HUES48 (cell line): ENCODE results near the gene A2M.
"Not testable (repeated sequence)": the region's sequence is repeated elsewhere in the genome, so short reads cannot be mapped to it uniquely, and the experiment has no call there.

Experiments
- H3K27ac ChIP-seq: one replicate; pipeline ENCODE4 v1.7.0; 2013; ENCODE audit warnings: low read depth, low read length, inconsistent platforms
- H3K27me3 ChIP-seq: 2 replicates; pipeline ENCODE4 v1.6.1; 2013; ENCODE audit warnings: mild to moderate bottlenecking, low read length; ENCODE audit not compliant: control insufficient read depth, insufficient read depth
- H3K36me3 ChIP-seq: 2 replicates; pipeline ENCODE4 v1.6.1; 2013; ENCODE audit warnings: low read length; ENCODE audit not compliant: control insufficient read depth, insufficient read depth
- H3K4me1 ChIP-seq: 2 replicates; pipeline ENCODE4 v1.6.1; 2013; ENCODE audit warnings: mild to moderate bottlenecking, low read length; ENCODE audit not compliant: control insufficient read depth, insufficient read depth
- H3K4me3 ChIP-seq: 2 replicates; pipeline ENCODE4 v1.5.1; 2013; ENCODE audit warnings: mild to moderate bottlenecking, low read depth, low read length
- H3K9ac ChIP-seq: 2 replicates; pipeline ENCODE4 v1.6.1; 2013; ENCODE audit warnings: mild to moderate bottlenecking, low read depth, low read length, moderate library complexity
- H3K9me3 ChIP-seq: 2 replicates; pipeline ENCODE4 v1.6.1; 2013; ENCODE audit warnings: low read length; ENCODE audit not compliant: control insufficient read depth, insufficient read depth

Gene A2M

DNA sequence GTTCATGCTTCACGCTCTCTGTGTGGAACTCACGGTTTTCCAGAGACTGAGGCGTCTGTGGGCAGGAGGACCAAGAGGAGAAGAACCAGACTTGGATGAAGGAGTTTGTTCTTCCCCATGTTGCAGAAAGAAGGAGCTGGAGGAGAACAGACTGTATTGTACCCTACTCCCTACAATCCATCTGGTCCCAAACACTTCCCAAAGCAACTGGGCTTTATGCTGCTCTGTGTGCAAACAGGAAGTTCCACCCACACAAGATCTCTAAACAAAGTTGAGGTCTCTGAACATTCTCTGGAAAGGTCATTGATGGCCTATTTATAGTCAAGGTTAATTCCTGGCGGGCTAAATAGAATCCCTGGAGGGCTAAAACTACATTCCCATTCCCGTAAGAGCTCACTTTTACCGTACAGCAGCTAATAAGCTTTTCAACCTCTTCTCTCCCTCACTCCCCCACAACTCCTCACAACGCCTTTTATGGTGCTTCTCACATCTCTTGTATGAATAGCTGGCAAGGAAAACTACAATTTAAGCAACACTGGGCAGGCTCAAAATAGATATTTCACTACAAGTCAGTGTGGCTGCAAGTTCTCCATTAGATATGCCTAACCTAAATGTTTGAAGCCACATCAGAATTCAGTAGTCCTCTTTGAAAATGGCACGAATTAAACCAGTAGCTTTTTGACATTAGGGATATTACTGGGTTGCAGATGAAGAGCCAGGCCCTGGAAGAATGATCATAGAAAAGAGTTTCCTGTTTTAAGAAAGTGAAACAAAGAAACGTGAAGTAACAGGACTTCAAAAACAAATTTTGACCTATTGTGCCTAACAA is at the start of gene A2M:
TSS of gene A2M (minus strand) at position 189 of the 829 bp plus-strand sequence. CDS start at position 119, 70 bp downstream.
- no peaks in the 10 kb centered on the region for H3K9me3 ChIP-seq
- H3K9ac ChIP-seq, result no peak within 1 kb of the TSS
- no peak within 1 kb of the TSS for H3K4me3 ChIP-seq
- no peak within 1 kb of the TSS for H3K27ac ChIP-seq
- H3K27me3 ChIP-seq, result no peaks in the 10 kb centered on the region
- 0 out of 2 replicates have a peak, but pooled peaks cover 8% of the 10 kb centered on the region for H3K4me1 ChIP-seq
- no peaks in the 10 kb centered on the region for H3K36me3 ChIP-seq

DNA sequence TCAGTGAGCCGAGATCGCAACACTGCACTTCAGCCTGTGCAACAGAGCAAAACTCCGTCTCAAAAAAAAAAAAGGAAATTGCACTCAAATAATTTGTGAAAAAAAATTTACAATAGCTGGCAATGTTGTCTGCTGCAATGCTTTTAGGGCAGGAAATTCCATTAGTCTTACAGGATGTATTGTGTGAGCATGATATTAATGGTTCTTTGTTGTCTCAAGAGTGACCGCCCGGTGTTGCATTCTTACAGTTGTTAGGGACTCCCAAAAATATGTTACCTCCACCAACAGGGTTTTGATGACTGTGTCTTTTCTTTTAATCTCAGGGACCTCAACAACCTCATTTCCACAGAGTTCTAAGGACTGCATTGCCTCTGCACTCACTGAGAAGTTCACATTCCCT is 47.7 kb upstream of the A2M start:
- Histone ChIP-seq H3K4me1 (peaks cover 11% of the 10 kb centered on the region), H3K4me3 (no peak overlapping the region), H3K36me3 (no peaks in the 10 kb centered on the region), H3K27ac (no peak overlapping the region), H3K9ac (no peak overlapping the region), H3K9me3 (no peaks in the 10 kb centered on the region), H3K27me3 (no peaks in the 10 kb centered on the region)

DNA sequence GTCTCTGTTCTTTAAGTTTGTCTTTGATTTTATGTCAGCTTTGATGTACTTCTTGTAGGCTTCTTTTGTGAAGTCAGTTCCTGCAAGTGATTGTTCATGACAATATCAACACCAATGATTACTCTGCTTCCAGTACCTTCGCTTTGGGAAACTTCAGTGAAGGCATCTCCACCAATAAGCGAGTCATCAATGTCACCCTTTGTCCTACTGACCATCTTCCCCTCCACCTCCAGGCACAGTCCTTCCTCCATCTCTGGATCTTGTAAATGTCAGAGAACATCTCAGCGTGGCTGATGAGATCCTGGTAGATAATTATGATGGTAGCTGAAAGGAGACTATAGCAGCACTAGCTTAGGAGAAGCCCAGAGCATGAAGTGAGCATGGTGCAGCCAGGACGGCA is 40.4 kb upstream of the A2M start:
- Histone ChIP-seq H3K27me3 (no peaks in the 10 kb centered on the region), H3K9ac (no peak overlapping the region), H3K4me3 (no peak overlapping the region), H3K36me3 (no peaks in the 10 kb centered on the region), H3K4me1 (no peaks in the 10 kb centered on the region), H3K9me3 (no peaks in the 10 kb centered on the region), H3K27ac (no peak overlapping the region)

- no peaks in the 10 kb centered on the region for H3K36me3 ChIP-seq
- H3K27ac ChIP-seq, result no peak overlapping the region
- no peak overlapping the region for H3K9ac ChIP-seq
- H3K4me3 ChIP-seq, result no peak overlapping the region
- H3K4me1 ChIP-seq, result no peaks in the 10 kb centered on the region
- no peaks in the 10 kb centered on the region for H3K27me3 ChIP-seq
- H3K9me3 ChIP-seq, result peaks cover 5% of the 10 kb centered on the region; the same call in 1 of the 2 replicates
Observed at GRCh38 chr12:9149372-9149771, 33.7 kb upstream of the A2M start.

DNA sequence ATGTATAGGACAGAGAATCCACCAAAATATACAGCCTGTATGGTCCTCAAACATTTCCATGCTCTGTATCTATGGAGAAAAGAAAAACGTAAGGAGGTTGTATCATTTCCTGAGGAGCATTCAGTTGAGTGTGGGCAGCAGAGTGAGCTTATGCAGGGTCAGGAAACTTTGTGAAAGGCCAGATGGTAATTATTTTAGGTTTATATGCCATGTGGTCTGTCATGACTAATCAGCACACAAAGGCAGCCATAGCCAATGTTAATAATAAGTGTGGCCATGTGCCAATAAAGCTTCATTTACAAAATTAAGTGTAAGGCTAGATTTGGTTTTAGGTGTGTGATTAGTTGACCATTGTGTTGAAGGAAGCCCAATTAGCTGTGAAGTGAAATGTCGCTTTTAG is 33.2 kb upstream of the A2M start:
- H3K4me1 ChIP-seq, result no peaks in the 10 kb centered on the region
- H3K27ac ChIP-seq, result no peak overlapping the region
- H3K4me3 ChIP-seq, result no peak overlapping the region
- no peaks in the 10 kb centered on the region for H3K36me3 ChIP-seq
- H3K9ac ChIP-seq, result no peak overlapping the region
- H3K27me3 ChIP-seq, result no peaks in the 10 kb centered on the region
- peaks cover 10% of the 10 kb centered on the region; the same call in 1 of the 2 replicates for H3K9me3 ChIP-seq

DNA sequence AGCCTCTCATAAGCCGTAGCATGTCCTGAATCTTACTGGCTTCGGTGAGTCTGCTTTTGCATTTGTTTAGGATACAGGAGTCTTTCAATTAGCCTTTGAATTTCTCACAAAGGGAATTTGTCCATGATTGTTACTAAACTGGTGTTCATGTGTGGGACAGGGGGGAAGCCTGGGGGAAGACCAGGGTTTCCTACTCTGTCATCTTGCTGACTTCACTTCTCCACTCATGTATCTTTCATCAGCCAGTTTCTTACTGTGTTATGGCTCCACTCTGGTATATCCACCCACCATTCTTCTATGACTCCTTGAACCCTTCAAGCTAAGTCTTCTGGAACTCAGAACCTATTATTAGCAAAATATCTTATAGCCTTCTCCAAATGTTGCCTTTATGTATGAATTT is 31.7 kb upstream of the A2M start:
- Histone ChIP-seq H3K27me3 (no peaks in the 10 kb centered on the region), H3K9ac (no peak overlapping the region), H3K9me3 (peaks cover 23% of the 10 kb centered on the region), H3K36me3 (no peaks in the 10 kb centered on the region), H3K27ac (no peak overlapping the region), H3K4me3 (no peak overlapping the region), H3K4me1 (no peaks in the 10 kb centered on the region)

- Histone ChIP-seq H3K9ac (no peak overlapping the region), H3K9me3 (peaks cover 32% of the 10 kb centered on the region), H3K36me3 (no peaks in the 10 kb centered on the region), H3K27me3 (no peaks in the 10 kb centered on the region), H3K27ac (no peak overlapping the region), H3K4me1 (no peaks in the 10 kb centered on the region), H3K4me3 (no peak overlapping the region)
Observed at GRCh38 chr12:9144730-9145106, 29.0 kb upstream of the A2M start.

GRCh38 chr12:9143929-9144729 is 28.4 kb upstream of the A2M start:
- Histone ChIP-seq H3K36me3 (no peaks in the 10 kb centered on the region), H3K4me3 (no peak overlapping the region), H3K4me1 (no peaks in the 10 kb centered on the region), H3K27ac (no peak overlapping the region), H3K9ac (no peak overlapping the region), H3K9me3 (peaks cover 34% of the 10 kb centered on the region), H3K27me3 (no peaks in the 10 kb centered on the region)

- Histone ChIP-seq H3K36me3 (no peaks in the 10 kb centered on the region), H3K4me1 (no peaks in the 10 kb centered on the region), H3K27me3 (no peaks in the 10 kb centered on the region), H3K9me3 (peaks cover 40% of the 10 kb centered on the region), H3K27ac (no peak overlapping the region), H3K4me3 (no peak overlapping the region), H3K9ac (no peak overlapping the region)
Observed at GRCh38 chr12:9143137-9143536, 27.4 kb upstream of the A2M start.

- H3K4me1 ChIP-seq, H3K27ac ChIP-seq, H3K9ac ChIP-seq, H3K27me3 ChIP-seq, H3K36me3 ChIP-seq, H3K4me3 ChIP-seq: not testable (repeated sequence)
- H3K9me3 ChIP-seq, result peaks cover 37% of the 10 kb centered on the region
Observed at GRCh38 chr12:9139588-9140290, 24.0 kb upstream of the A2M start.
